Esophagus squamous epithelium (tissue), 5 donors: Measurements from ENCODE around the gene SLC38A6. TPM values are rescaled to one million over a fixed set of nuclear protein-coding genes. Genes with fewer than 3 reads are reported as not detected.

Experiments
- DNase-seq: peaks from one replicate; lab custom pipeline; 2025; lab: John Stamatoyannopoulos, UW
- H3K27ac ChIP-seq, 4 donors: fragments of 200-600 bp; sonication (generic); one replicate each; pipeline ENCODE4 v1.5.1; 2016 to 2019; ENCODE audit warnings: mild to moderate bottlenecking in 1 of 4
- H3K27me3 ChIP-seq, 4 donors: fragments of 200-600 bp; sonication (generic); 1 replicate in 3 of 4; 2 replicates in 1 of 4; pipeline versions ENCODE4 v1.5.1 to v1.6.0; 2017 to 2021; ENCODE audit warnings: antibody characterized with exemption in 1 of 4
- H3K36me3 ChIP-seq, 3 donors: fragments of 200-600 bp; sonication (generic); one replicate each; pipeline ENCODE4 v1.5.1; 2016 to 2019
- H3K4me1 ChIP-seq, 3 donors: fragments of 200-600 bp; sonication (generic); one replicate each; pipeline ENCODE4 v1.5.1; 2017 to 2019
- H3K4me3 ChIP-seq, 4 donors: fragments of 200-600 bp; sonication (generic); 1 replicate in 3 of 4; 2 replicates in 1 of 4; pipeline ENCODE4 v1.5.1; 2016 to 2019; ENCODE audit warnings: mild to moderate bottlenecking in 2 of 4, moderate library complexity in 1 of 4
- H3K9me3 ChIP-seq, 3 donors: fragments of 200-600 bp; sonication (generic); one replicate each; pipeline ENCODE4 v1.5.1; 2016 to 2019
- CTCF ChIP-seq, 6 experiments: fragments of 450-650 bp in 4 of 6; fragments of 200-600 bp in 2 of 6; sonication (generic) in 2 of 6; IDR thresholded peaks; one replicate each; pipeline ENCODE4 v1.5.1; 2016 to 2019; ENCODE audit warnings: antibody characterized with exemption in 6 of 6, mild to moderate bottlenecking in 4 of 6, moderate library complexity in 4 of 6
- POLR2A ChIP-seq, 4 donors: fragments of 450-650 bp; IDR thresholded peaks; one replicate each; pipeline ENCODE4 v1.6.1; 2017; ENCODE audit warnings: antibody characterized with exemption in 4 of 4, mild to moderate bottlenecking in 4 of 4, moderate library complexity in 3 of 4
- WGBS, 2 donors: methylation state at CpG; one replicate each; pipeline ENCODE4 v1.1.5; 2018; 5-methylcytosine and 5-hydroxymethylcytosine counted together
- intact Hi-C: fragments of 100-400 bp; cut with DNase I; formaldehyde crosslinking; loops from one replicate; pipeline ENCODE4 v1.15.0; 2022
- total RNA-seq, 4 donors: library from RNA; depleted of rRNA; stranded (reverse); fragments of >200 nt; gene quantifications; one replicate each; pipeline ENCODE4 v1.1.0, GENCODE V29; 2016
- donor health status: DM: yes; HTN: yes; CAD: no.

The SLC38A6 gene
- total RNA-seq, 4 donors from 2014 or later = 2.5 to 14.1 (median 8.1) TPM

GRCh38 chr14:61043506-61043905, 62.5 kb downstream of the SLC38A6 start:
- H3K27me3 ChIP-seq = no peaks in the 10 kb centered on the region
- TF ChIP-seq CTCF (IDR thresholded peaks at IDR 0.05) = no peak
- no peak for TF ChIP-seq POLR2A (IDR thresholded peaks at IDR 0.05)
- no peak overlapping the region for H3K27ac ChIP-seq
- 100% methylated on average over 1 of the region's 1 CpG for WGBS, 2 donors
- intact Hi-C loops = no loop called here
- H3K4me3 ChIP-seq = no peak overlapping the region
- no peaks in the 10 kb centered on the region for H3K4me1 ChIP-seq
- no peaks in the 10 kb centered on the region for H3K9me3 ChIP-seq
- H3K36me3 ChIP-seq = no peaks in the 10 kb centered on the region
- DNase-seq = no peak

GRCh38 chr14:61047021-61047420, 66.0 kb downstream of the SLC38A6 start:
- intact Hi-C loops = no loop called here
- Histone ChIP-seq H3K4me3 (no peak overlapping the region), H3K4me1 (no peaks in the 10 kb centered on the region), H3K9me3 (no peaks in the 10 kb centered on the region), H3K36me3 (no peaks in the 10 kb centered on the region), H3K27me3 (no peaks in the 10 kb centered on the region), H3K27ac (no peak overlapping the region)
- no peak for DNase-seq
- TF ChIP-seq POLR2A (IDR thresholded peaks at IDR 0.05) (no peak), CTCF (IDR thresholded peaks at IDR 0.05) (no peak)

- TF ChIP-seq CTCF (IDR thresholded peaks at IDR 0.05) = no peak
- TF ChIP-seq POLR2A (IDR thresholded peaks at IDR 0.05) = no peak
- Histone ChIP-seq H3K9me3 (no peaks in the 10 kb centered on the region), H3K27me3 (no peaks in the 10 kb centered on the region), H3K36me3 (no peaks in the 10 kb centered on the region), H3K27ac (no peak overlapping the region), H3K4me3 (no peak overlapping the region), H3K4me1 (no peaks in the 10 kb centered on the region)
- no peak for DNase-seq
- intact Hi-C loops = no loop called here
Measured at GRCh38 chr14:61048640-61049039, 67.6 kb downstream of the SLC38A6 start.

GRCh38 chr14:61050417-61050816, 69.4 kb downstream of the SLC38A6 start:
- WGBS, 2 donors = 77 to 91% methylated on average over 2 of the region's 2 CpGs
- Histone ChIP-seq H3K36me3 (no peaks in the 10 kb centered on the region), H3K9me3 (no peaks in the 10 kb centered on the region), H3K4me1 (no peaks in the 10 kb centered on the region), H3K27ac (no peak overlapping the region), H3K27me3 (no peaks in the 10 kb centered on the region), H3K4me3 (no peak overlapping the region)
- TF ChIP-seq POLR2A (IDR thresholded peaks at IDR 0.05) = no peak
- no peak for TF ChIP-seq CTCF (IDR thresholded peaks at IDR 0.05)
- intact Hi-C loops = no loop called here
- no peak for DNase-seq

GRCh38 chr14:61051051-61051450, 70.0 kb downstream of the SLC38A6 start:
- intact Hi-C loops = no loop called here
- 52 to 61% methylated on average over 1 of the region's 1 CpG for WGBS, 2 donors
- TF ChIP-seq POLR2A (IDR thresholded peaks at IDR 0.05) (no peak), CTCF (IDR thresholded peaks at IDR 0.05) (no peak)
- H3K27ac ChIP-seq = no peak overlapping the region
- H3K4me1 ChIP-seq = no peaks in the 10 kb centered on the region
- H3K9me3 ChIP-seq = no peaks in the 10 kb centered on the region
- DNase-seq = no peak
- H3K27me3 ChIP-seq = no peaks in the 10 kb centered on the region
- H3K36me3 ChIP-seq = no peaks in the 10 kb centered on the region
- H3K4me3 ChIP-seq = no peak overlapping the region
